Fibroblast of skin of right quadriceps (primary cell): Measurements from ENCODE around the gene SPRR2G.
A peak's percentile ranks its signal among the peaks of the same experiment; 100 is the strongest.
"Not testable (repeated sequence)": the region's sequence is repeated elsewhere in the genome, so short reads cannot be mapped to it uniquely, and the experiment has no call there.

Source experiments
- DNase-seq: peaks from one replicate; pipeline ENCODE4 v3.0.0-alpha.2; 2013

Gene SPRR2G

GRCh38 chr1:153112454-153112853 lies 38.2 kb downstream of the SPRR2G start:
- not testable (repeated sequence) for DNase-seq

- DNase-seq: peak; percentile 30
Observed at GRCh38 chr1:153100245-153100644, 50.4 kb downstream of the SPRR2G start.
